ENCODE results near the gene LRMDA. TPM values are rescaled to one million over a fixed set of nuclear protein-coding genes. Genes with fewer than 3 reads are reported as not detected.

The LRMDA gene
- total RNA-seq, 1 donor from 2014 or later: 5.2 TPM

DNA sequence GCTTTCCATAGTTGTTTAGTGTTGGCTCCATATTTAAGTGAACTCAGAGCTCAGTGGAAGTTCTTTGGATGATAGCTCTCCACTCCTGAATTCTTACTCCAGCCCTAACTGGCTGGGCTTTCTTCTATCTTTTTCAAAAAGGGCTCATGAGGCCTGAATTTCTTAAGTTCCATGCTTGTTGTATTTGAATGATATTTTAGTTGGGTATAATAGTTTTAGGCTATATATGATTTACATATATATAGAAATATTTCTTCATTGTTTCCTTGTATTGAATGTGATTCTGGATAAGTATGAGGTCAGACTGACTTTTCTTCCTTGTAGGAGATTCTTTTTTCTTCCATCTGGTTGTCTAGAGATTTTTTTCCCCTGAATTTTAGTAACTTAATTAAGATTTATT lies 843.5 kb downstream of the LRMDA start:
- no peak overlapping the region for H3K27ac Mint-ChIP-seq
- TF ChIP-seq, protein P1, sequence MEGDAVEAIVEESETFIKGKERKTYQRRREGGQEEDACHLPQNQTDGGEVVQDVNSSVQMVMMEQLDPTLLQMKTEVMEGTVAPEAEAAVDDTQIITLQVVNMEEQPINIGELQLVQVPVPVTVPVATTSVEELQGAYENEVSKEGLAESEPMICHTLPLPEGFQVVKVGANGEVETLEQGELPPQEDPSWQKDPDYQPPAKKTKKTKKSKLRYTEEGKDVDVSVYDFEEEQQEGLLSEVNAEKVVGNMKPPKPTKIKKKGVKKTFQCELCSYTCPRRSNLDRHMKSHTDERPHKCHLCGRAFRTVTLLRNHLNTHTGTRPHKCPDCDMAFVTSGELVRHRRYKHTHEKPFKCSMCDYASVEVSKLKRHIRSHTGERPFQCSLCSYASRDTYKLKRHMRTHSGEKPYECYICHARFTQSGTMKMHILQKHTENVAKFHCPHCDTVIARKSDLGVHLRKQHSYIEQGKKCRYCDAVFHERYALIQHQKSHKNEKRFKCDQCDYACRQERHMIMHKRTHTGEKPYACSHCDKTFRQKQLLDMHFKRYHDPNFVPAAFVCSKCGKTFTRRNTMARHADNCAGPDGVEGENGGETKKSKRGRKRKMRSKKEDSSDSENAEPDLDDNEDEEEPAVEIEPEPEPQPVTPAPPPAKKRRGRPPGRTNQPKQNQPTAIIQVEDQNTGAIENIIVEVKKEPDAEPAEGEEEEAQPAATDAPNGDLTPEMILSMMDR (IDR thresholded peaks at IDR 0.05): no peak
- TF ChIP-seq EZH2phosphoT487 (IDR thresholded peaks at IDR 0.05) (no peak), EZH2 (IDR thresholded peaks at IDR 0.05) (no peak)
- Histone ChIP-seq H3K4me1 (peaks cover 8% of the 10 kb centered on the region), H4K20me1 (ENCODE audit: low read depth) (no peaks in the 10 kb centered on the region), H3K79me2 (ENCODE audit: low read depth) (no peaks in the 10 kb centered on the region), H3K4me2 (no peak overlapping the region), H3K27ac (no peak overlapping the region), H3K4me3 (no peak overlapping the region), H3K9ac (no peak overlapping the region), H3F3A (ENCODE audit: low read depth) (peaks cover 9% of the 10 kb centered on the region), H2AFZ (replicated peaks) (no peak overlapping the region), H3K9me3 (ENCODE audit: low read depth) (no peaks in the 10 kb centered on the region), H3K36me3 (no peaks in the 10 kb centered on the region), H3K27me3 (no peaks in the 10 kb centered on the region)
- no peaks in the 10 kb centered on the region for H3K27me3 Mint-ChIP-seq (ENCODE audit: insufficient read depth, low read depth)
- peaks cover 11% of the 10 kb centered on the region for H3K4me1 Mint-ChIP-seq
- DNase-seq (ENCODE audit: low spot score): no peak
- H3K4me3 Mint-ChIP-seq: no peak overlapping the region
- H3K9me3 Mint-ChIP-seq: peaks cover 39% of the 10 kb centered on the region
- peaks cover 14% of the 10 kb centered on the region for H3K36me3 Mint-ChIP-seq

DNA sequence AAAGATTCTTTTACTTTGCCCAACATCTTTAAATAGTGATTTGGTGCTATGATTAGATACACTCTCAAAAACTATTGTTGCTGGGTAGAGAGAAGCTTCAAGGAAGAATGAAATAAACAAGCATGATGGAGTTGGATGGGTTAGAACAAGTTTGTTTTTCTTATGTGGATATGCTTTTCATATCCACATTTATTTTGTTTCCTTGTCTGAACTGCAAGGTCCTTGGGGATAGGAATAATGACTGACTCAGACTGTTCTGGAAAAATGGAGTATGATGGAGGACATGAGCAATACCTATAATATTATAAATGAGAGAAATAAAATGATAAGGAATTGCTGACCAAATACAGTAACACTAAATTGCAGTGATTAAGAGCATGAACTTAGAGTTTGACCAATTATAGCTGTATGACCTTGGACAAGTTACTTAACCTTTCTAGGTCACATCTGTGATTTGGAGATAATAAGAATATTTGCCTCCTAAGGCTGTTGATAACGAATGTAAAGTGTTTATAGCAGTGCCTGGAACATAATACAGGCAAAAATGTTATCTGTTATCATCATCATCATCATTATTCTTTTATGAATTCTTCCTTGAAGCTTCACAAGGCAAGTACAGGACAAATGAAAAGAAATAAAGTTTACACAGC lies 847.5 kb downstream of the LRMDA start:
- peaks cover 14% of the 10 kb centered on the region for H3K36me3 Mint-ChIP-seq
- H3K4me1 Mint-ChIP-seq: peaks cover 7% of the 10 kb centered on the region
- H3K9me3 Mint-ChIP-seq: peaks cover 35% of the 10 kb centered on the region
- no peaks in the 10 kb centered on the region for H3K9me3 ChIP-seq (ENCODE audit: low read depth)
- no peaks in the 10 kb centered on the region for H4K20me1 ChIP-seq (ENCODE audit: low read depth)
- no peak overlapping the region for H3K4me3 Mint-ChIP-seq
- DNase-seq (ENCODE audit: low spot score): no peak
- no peaks in the 10 kb centered on the region for H3K27me3 ChIP-seq
- H3K9ac ChIP-seq: no peak overlapping the region
- H3K27me3 Mint-ChIP-seq (ENCODE audit: insufficient read depth, low read depth): peaks cover 3% of the 10 kb centered on the region
- H2AFZ ChIP-seq (replicated peaks): no peak overlapping the region
- H3K36me3 ChIP-seq: no peaks in the 10 kb centered on the region
- H3K27ac Mint-ChIP-seq: no peak overlapping the region
- H3K79me2 ChIP-seq (ENCODE audit: low read depth): no peaks in the 10 kb centered on the region
- no peak overlapping the region for H3K4me3 ChIP-seq
- H3F3A ChIP-seq (ENCODE audit: low read depth): no peaks in the 10 kb centered on the region
- no peaks in the 10 kb centered on the region for H3K4me1 ChIP-seq
- TF ChIP-seq, protein P1 (IDR thresholded peaks at IDR 0.05): no peak
- TF ChIP-seq EZH2 (IDR thresholded peaks at IDR 0.05) (no peak), EZH2phosphoT487 (IDR thresholded peaks at IDR 0.05) (no peak)
- H3K4me2 ChIP-seq: no peak overlapping the region
- H3K27ac ChIP-seq: no peak overlapping the region

DNA sequence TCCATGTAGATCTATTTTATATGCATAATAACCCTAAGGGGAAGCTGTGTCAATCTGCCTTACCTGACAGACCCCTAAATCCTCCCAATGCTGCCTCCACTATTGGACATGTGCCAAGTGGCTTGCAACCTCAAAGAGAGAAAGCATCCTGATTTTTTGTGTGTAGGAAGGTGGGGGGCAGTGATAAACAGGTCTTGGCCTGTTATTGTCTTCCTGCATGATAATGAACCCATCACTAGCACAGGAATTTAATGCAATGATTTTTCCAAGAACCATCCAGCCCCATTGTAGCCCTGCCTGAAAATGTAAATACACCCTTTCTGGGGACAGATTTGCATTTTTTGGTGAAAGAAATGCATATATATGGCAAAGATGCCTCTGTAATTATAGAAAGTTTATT lies 850.2 kb downstream of the LRMDA start:
- Mint-ChIP-seq H3K4me3 (no peak overlapping the region), H3K36me3 (peaks cover 10% of the 10 kb centered on the region), H3K27me3 (ENCODE audit: insufficient read depth, low read depth) (peaks cover 5% of the 10 kb centered on the region), H3K27ac (no peak overlapping the region), H3K9me3 (peaks cover 25% of the 10 kb centered on the region), H3K4me1 (peaks cover 12% of the 10 kb centered on the region)
- TF ChIP-seq, protein P1 (IDR thresholded peaks at IDR 0.05): no peak
- TF ChIP-seq EZH2phosphoT487 (IDR thresholded peaks at IDR 0.05) (no peak), EZH2 (IDR thresholded peaks at IDR 0.05) (no peak)
- Histone ChIP-seq H3K9ac (no peak overlapping the region), H3K4me2 (no peak overlapping the region), H3F3A (ENCODE audit: low read depth) (no peaks in the 10 kb centered on the region), H3K27ac (no peak overlapping the region), H3K4me1 (no peaks in the 10 kb centered on the region), H3K36me3 (no peaks in the 10 kb centered on the region), H4K20me1 (ENCODE audit: low read depth) (no peaks in the 10 kb centered on the region), H3K27me3 (no peaks in the 10 kb centered on the region), H3K4me3 (no peak overlapping the region), H3K79me2 (ENCODE audit: low read depth) (no peaks in the 10 kb centered on the region), H3K9me3 (ENCODE audit: low read depth) (no peaks in the 10 kb centered on the region), H2AFZ (replicated peaks) (no peak overlapping the region)
- no peak for DNase-seq (ENCODE audit: low spot score)

Measured in neural progenitor cell (in vitro differentiated cells).